ENCODE results near the gene MCF2L.

The MCF2L gene

GRCh38 chr13:113113846-113114271 is 144.8 kb downstream of the MCF2L start:
- no peak for DNase-seq (ENCODE audit: low spot score)

DNA sequence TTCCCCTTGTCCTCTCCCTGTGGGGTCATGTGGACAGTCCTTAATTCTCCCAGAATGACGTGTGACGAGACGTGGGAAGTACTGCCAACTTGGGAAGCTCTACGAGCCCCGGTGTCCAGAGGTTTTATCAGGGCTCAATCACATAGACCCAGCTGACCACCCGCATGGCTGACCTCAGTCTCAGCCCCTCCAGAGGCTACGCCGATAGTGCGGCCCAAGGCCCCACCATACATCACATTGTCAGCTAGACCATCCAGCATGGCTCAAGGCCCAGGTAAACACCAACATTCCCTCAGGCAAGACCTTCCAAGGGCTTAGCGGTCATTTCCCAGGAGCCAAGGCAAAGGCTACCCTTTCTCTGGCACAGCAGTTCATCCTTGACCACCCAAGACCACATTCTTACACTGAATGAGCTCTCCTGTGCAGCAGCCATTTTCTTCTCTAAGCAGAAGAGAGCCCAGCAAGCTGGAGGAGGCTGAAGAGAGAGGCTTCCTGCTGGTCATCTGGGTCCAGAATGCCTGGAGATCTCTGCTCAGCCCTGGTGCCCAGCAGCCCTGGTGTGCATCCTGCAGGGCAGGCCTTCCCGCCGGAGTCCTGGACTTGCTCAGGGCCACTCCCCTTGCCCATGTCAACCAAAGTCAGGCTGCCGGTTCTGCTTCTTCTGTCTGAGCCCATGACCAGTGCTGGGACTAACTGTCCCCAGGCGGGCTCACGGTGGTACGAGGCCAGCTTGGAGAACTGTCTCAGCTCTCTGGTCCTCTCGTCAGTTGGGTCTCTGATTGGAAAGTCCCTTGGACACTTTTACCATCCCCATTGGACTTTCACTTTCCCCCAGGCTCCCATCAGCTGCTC is 145.7 kb downstream of the MCF2L start:
- DNase-seq (ENCODE audit: low spot score): no peak

DNA sequence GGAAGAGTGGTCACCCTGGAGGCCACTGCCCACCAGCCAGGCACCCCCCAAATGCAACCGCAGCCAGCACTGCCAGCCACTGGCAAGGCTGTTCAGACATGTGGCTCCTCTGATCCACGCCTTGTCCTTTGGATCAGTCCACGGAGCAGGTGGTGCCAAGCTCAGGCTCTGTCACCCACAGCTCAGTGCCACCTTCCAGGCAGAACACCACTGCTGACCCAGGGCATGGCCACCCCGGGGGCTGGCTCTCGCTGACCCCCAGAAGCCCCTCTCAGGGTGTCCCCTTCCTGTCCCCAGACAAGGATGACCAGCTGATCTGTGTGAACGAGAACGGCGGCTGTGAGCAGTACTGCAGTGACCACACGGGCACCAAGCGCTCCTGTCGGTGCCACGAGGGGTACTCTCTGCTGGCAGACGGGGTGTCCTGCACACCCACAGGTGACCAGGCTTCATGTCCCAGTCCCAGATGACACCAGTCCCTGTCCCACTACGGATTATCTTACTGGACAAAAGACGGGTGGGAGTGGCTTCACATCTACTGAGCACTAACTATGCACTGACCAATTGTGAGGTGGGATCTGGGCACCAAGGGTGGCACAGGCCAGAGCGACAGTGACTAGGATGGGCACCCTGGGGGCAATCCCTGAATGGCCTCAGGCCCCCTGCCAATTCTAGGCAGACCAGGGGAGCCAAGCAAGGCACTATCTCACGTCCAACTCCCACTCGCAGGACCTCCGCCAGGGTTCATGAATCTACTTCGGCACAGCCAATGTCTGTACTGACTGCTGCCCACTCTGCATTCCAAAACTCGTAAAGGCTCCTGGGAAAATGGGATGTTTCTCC is 146.6 kb downstream of the MCF2L start:
- DNase-seq (ENCODE audit: low spot score): no peak

DNA sequence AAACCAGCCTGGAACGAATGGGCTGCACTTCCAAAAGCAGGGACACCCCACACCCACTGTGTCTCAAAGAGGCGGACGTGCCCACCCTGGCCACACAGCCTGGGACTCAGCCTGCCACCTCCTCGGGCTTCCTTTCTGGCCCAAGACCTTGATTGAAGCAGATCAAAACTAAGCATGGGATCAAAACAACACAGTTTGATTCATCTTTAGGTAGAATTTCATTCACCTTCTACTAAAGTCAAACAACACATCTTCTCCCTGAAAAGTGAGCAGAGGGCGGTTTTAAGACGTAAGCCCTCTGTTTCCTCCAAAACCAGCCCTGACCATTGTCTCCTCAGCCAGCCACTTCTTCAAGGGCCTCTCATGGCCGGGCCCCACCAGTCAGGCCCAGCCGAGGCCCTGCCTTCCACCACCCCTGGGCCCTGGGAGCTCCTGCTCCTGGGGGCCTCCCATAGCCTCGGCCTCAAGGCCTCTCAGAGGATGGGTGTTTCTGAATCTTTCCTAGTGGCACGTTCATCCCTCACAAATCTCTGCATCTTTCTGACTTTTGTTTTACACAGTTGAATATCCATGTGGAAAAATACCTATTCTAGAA is 147.3 kb downstream of the MCF2L start:
- no peak for DNase-seq (ENCODE audit: low spot score)

DNA sequence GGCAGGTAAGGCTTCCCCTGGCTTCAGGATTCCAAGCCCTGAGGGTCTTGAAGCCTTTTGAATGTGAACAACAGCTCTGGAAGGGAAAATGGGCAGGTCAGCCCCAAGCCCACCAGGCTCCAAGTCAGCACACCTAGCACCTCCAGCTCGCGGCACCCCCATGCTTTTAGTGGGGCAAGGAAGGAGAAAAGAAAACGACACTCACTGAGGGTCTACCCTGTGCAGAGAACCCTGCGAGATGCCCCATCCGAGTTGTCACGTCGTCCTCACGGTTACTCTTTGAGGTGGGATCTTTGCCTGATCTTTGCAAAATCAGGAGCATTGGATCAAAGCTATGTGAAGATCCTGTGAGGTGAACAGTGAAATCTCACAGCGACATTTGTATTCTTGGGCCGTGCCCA is 147.9 kb downstream of the MCF2L start:
- DNase-seq (ENCODE audit: low spot score): no peak

- DNase-seq (ENCODE audit: low spot score): no peak
Observed at GRCh38 chr13:113117335-113117872, 148.4 kb downstream of the MCF2L start.

- DNase-seq (ENCODE audit: low spot score): no peak
Observed at GRCh38 chr13:113117911-113118260, 148.9 kb downstream of the MCF2L start.

DNA sequence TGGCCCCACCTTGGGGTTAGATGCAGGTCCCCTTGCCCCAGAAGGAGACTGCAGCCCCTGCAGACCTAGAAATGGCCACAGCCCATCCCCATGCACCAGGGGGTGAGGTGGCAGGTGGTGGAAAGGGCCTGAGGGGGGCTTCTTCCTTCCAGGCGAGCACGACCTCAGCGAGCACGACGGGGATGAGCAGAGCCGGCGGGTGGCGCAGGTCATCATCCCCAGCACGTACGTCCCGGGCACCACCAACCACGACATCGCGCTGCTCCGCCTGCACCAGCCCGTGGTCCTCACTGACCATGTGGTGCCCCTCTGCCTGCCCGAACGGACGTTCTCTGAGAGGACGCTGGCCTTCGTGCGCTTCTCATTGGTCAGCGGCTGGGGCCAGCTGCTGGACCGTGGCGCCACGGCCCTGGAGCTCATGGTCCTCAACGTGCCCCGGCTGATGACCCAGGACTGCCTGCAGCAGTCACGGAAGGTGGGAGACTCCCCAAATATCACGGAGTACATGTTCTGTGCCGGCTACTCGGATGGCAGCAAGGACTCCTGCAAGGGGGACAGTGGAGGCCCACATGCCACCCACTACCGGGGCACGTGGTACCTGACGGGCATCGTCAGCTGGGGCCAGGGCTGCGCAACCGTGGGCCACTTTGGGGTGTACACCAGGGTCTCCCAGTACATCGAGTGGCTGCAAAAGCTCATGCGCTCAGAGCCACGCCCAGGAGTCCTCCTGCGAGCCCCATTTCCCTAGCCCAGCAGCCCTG is 149.4 kb downstream of the MCF2L start:
- no peak for DNase-seq (ENCODE audit: low spot score)

DNA sequence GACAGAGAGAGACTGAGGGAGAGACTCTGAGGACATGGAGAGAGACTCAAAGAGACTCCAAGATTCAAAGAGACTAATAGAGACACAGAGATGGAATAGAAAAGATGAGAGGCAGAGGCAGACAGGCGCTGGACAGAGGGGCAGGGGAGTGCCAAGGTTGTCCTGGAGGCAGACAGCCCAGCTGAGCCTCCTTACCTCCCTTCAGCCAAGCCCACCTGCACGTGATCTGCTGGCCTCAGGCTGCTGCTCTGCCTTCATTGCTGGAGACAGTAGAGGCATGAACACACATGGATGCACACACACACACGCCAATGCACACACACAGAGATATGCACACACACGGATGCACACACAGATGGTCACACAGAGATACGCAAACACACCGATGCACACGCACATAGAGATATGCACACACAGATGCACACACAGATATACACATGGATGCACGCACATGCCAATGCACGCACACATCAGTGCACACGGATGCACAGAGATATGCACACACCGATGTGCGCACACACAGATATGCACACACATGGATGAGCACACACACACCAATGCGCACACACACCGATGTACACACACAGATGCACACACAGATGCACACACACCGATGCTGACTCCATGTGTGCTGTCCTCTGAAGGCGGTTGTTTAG is 150.3 kb downstream of the MCF2L start:
- no peak for DNase-seq (ENCODE audit: low spot score)

DNA sequence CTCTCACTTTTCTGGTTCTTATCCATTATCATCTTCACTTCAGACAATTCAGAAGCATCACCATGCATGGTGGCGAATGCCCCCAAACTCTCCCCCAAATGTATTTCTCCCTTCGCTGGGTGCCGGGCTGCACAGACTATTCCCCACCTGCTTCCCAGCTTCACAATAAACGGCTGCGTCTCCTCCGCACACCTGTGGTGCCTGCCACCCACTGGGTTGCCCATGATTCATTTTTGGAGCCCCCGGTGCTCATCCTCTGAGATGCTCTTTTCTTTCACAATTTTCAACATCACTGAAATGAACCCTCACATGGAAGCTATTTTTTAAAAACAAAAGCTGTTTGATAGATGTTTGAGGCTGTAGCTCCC is 150.8 kb downstream of the MCF2L start:
- no peak for DNase-seq (ENCODE audit: low spot score)

- no peak for DNase-seq (ENCODE audit: low spot score)
Observed at GRCh38 chr13:113120300-113121182, 151.5 kb downstream of the MCF2L start.

GRCh38 chr13:113121183-113121927 is 152.3 kb downstream of the MCF2L start:
- no peak for DNase-seq (ENCODE audit: low spot score)

DNA sequence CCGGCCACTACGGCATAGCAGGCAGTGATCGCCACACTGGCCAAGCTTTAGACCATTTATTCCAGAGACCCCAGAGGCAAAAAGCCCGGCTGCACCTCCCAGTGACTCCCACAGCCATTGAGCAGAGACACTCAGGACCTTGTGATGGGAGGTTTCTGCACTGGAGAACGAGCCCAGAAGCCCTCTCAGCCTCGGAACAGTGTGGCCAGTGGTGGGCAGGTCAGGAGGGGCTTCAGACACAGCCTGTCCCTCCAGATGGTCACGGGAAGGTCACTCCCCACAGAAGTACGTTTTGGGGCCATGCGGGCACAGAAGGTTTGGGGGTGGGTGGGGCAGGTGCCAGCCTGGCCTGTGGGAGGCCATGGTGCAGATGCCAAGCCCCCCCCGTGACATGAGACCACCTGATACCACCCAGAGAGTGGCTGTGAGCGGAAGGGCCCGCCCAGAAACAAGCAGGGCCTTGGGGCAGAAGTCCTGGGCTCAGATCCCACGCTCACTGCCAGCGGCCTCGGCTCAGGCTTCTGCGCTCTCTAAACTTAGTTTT is 153.0 kb downstream of the MCF2L start:
- DNase-seq (ENCODE audit: low spot score): no peak

- DNase-seq (ENCODE audit: low spot score): no peak
Observed at GRCh38 chr13:113122550-113123225, 153.7 kb downstream of the MCF2L start, which contains the start of gene F10. Gene F10 (plus strand): TSS chr13:113122799. CDS start chr13:113122856, 57 bp downstream.

DNA sequence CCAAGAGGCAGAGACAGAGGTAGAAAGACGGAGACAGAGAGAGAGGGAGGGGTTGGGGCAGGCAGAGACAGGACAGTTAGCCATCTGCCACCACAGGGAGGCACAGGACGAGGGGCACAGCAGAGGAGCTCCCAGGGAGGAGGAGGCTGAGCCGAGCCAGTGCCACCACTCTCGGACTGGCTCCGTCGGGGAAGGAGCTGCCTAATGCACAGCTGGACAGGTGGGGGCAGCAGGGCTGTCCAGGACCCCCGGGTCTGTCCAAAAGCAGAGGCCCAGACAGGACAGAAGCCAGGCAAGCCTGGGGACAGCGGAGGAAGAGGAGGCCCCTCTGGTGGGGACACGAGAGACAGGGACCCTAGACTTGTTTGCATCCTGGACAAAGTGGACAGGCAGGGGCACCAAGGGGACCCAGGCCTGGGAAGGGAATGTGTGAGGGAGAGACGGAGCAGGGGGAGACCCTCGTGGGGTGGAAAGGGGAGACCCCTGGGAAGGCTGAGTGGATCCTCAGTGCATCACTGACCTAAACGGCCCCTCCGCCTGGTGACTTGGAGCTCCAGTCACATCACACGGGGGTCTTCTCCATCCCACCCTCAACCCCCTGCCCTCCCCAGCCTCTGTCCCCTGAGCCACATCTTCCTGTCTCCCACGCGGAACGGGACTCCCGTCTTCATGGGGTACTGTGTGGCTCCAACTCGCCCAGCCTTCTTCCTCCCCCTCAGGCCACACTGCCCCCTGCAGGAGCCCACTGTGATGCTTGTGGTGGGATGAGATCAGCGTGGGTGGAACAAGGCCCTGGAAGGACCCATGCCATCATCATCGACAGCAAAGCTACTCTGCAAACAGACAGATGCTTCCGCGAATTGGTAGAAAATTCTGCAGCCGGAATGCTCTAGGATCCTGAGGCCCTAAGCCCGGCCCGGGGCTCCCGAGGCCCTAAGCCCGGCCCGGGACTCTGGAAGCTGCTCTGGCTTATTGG is 154.5 kb downstream of the MCF2L start:
- DNase-seq (ENCODE audit: low spot score): peak; percentile 7

GRCh38 chr13:113124211-113124970 is 155.4 kb downstream of the MCF2L start:
- DNase-seq (ENCODE audit: low spot score): no peak
